Fibroblast of lung (primary cell): ENCODE measurements around the gene MPL. TPM values are rescaled to one million over a fixed set of nuclear protein-coding genes. Genes with fewer than 3 reads are reported as not detected.

ENCODE experiments used
- DNase-seq, 2 donors: peaks; one replicate each; pipeline versions ENCODE4 v3.0.0 to v3.0.0-alpha.2; 2010; ENCODE audit warnings: low read depth in 2 of 2
- H2AFZ ChIP-seq: 2 replicates; pipeline ENCODE4 v1.5.1; 2012; ENCODE audit warnings: low read length, control low read depth, inconsistent platforms
- H3K27ac ChIP-seq: 2 replicates; pipeline ENCODE4 v1.5.1; 2011; ENCODE audit warnings: low read length, control low read depth; ENCODE audit not compliant: insufficient read depth
- H3K27me3 ChIP-seq: 2 replicates; pipeline ENCODE4 v1.5.1; 2011; ENCODE audit warnings: mild to moderate bottlenecking, low read length; ENCODE audit not compliant: control insufficient read depth, insufficient read depth
- H3K36me3 ChIP-seq: 2 replicates; pipeline ENCODE4 v1.5.1; 2011; ENCODE audit warnings: low read length; ENCODE audit not compliant: control insufficient read depth, insufficient read depth
- H3K4me1 ChIP-seq: 2 replicates; pipeline ENCODE4 v1.5.1; 2011; ENCODE audit warnings: low read length; ENCODE audit not compliant: control insufficient read depth, insufficient read depth; ENCODE audit errors: extremely low read depth
- H3K4me2 ChIP-seq: 2 replicates; pipeline ENCODE4 v1.5.1; 2011; ENCODE audit warnings: low read length, control low read depth; ENCODE audit not compliant: insufficient read depth; ENCODE audit errors: extremely low read depth
- H3K4me3 ChIP-seq, 4 experiments: fragments of 200-600 bp in 1 of 4; sonication (generic) in 1 of 4; replicated peaks in 1 of 4; 2 replicates each; pipeline ENCODE4 v1.5.1; 2011 to 2016; ENCODE audit warnings: low read length in 4 of 4, low read depth in 3 of 4, mild to moderate bottlenecking in 3 of 4, control low read depth in 2 of 4, inconsistent platforms in 1 of 4, mixed read lengths in 1 of 4; ENCODE audit not compliant: insufficient read depth in 1 of 4; ENCODE audit errors: control extremely low read depth in 1 of 4
- H3K79me2 ChIP-seq: 2 replicates; pipeline ENCODE4 v1.5.1; 2012; ENCODE audit warnings: mild to moderate bottlenecking, low read length, inconsistent platforms; ENCODE audit not compliant: control insufficient read depth, insufficient read depth
- H3K9ac ChIP-seq: 2 replicates; pipeline ENCODE4 v1.5.1; 2011; ENCODE audit warnings: mild to moderate bottlenecking, low read length, control low read depth; ENCODE audit not compliant: insufficient read depth
- H3K9me3 ChIP-seq: 2 replicates; pipeline ENCODE4 v1.5.1; 2012; ENCODE audit warnings: low read depth, low read length; ENCODE audit not compliant: control insufficient read depth, insufficient read depth
- H4K20me1 ChIP-seq: 2 replicates; pipeline ENCODE4 v1.5.1; 2011; ENCODE audit warnings: low read length; ENCODE audit not compliant: control insufficient read depth, insufficient read depth; ENCODE audit errors: extremely low read depth
- CTCF ChIP-seq, 2 donors: IDR thresholded peaks in 1 of 2; conservative IDR thresholded peaks in 1 of 2; 1 replicate in 1 of 2; 2 replicates in 1 of 2; pipeline ENCODE4 v1.5.1; 2011 to 2012; ENCODE audit warnings: low read length in 2 of 2, control low read depth in 1 of 2, inconsistent platforms in 1 of 2, low read depth in 1 of 2, mild to moderate bottlenecking in 1 of 2
- EZH2 ChIP-seq: IDR thresholded peaks from 2 replicates; pipeline ENCODE4 v1.5.1; 2012; ENCODE audit warnings: low read length, control low read depth, mild to moderate bottlenecking; ENCODE audit errors: missing control alignments
- polyA plus RNA-seq, 2 donors: library from polyadenylated mRNA; depleted of rRNA in 1 of 2; stranded (reverse) in 1 of 2; unstranded in 1 of 2; fragments of >200 nt; gene quantifications; 2 replicates each; pipeline ENCODE4 v1.2.1, GENCODE V29; 2011 to 2012; ENCODE audit warnings: missing spikeins in 1 of 2
- total RNA-seq: library from RNA; depleted of rRNA; stranded (reverse); fragments of >200 nt; gene quantifications from 2 replicates; pipeline ENCODE4 v1.2.1, GENCODE V29; 2014

MPL gene
- total and polyA plus RNA-seq, 2 donors (not counting 1 experiment from before 2014, with no cell fraction given), result not detected

GRCh38 chr1:43316738-43317520, 20.7 kb upstream of the MPL start:
- no peaks in the 10 kb centered on the region for H3K4me1 ChIP-seq
- DNase-seq, result no peak
- H3K9me3 ChIP-seq, result no peaks in the 10 kb centered on the region
- no peak overlapping the region for H3K4me2 ChIP-seq
- no peak overlapping the region for H3K27ac ChIP-seq
- H4K20me1 ChIP-seq, result no peaks in the 10 kb centered on the region
- no peak overlapping the region for H3K4me3 ChIP-seq
- H2AFZ ChIP-seq, result no peak overlapping the region
- no peak overlapping the region for H3K9ac ChIP-seq
- H3K27me3 ChIP-seq, result no peaks in the 10 kb centered on the region
- H3K79me2 ChIP-seq, result no peaks in the 10 kb centered on the region
- TF ChIP-seq EZH2 (no peak), CTCF (conservative IDR thresholded peaks at IDR 0.05 in 1 of 2, IDR thresholded peaks at IDR 0.05 in 1 of 2; ENCODE audit: low read depth in 1 of 2, low read length in 2 of 2) (peak in 1 of 2 donors; percentile 8)
- H3K36me3 ChIP-seq, result no peaks in the 10 kb centered on the region

- peak in 1 of 2 donors; percentile 55 for DNase-seq
- Histone ChIP-seq H3K27ac (no peak overlapping the region), H2AFZ (no peak overlapping the region)
Observed at GRCh38 chr1:43317817-43318471, 19.7 kb upstream of the MPL start.

More at GRCh38 chr1:43317817-43318471, 19.7 kb upstream of the MPL start:
- H3K4me1 ChIP-seq, result no peaks in the 10 kb centered on the region
- H3K36me3 ChIP-seq, result no peaks in the 10 kb centered on the region
- no peak overlapping the region for H3K4me2 ChIP-seq
- no peaks in the 10 kb centered on the region for H3K9me3 ChIP-seq
- H3K27me3 ChIP-seq, result no peaks in the 10 kb centered on the region
- no peak overlapping the region for H3K4me3 ChIP-seq
- H3K9ac ChIP-seq, result no peak overlapping the region
- no peak for TF ChIP-seq CTCF (conservative IDR thresholded peaks at IDR 0.05 in 1 of 2, IDR thresholded peaks at IDR 0.05 in 1 of 2; ENCODE audit: low read depth in 1 of 2, low read length in 2 of 2)
- no peak for TF ChIP-seq EZH2
- no peaks in the 10 kb centered on the region for H3K79me2 ChIP-seq
- H4K20me1 ChIP-seq, result no peaks in the 10 kb centered on the region
